Endothelial cell of umbilical vein (primary cell): ENCODE data around the gene ANKZF1. TPM values are rescaled to one million over a fixed set of nuclear protein-coding genes. Genes with fewer than 3 reads are reported as not detected.

Experiments used
- BruUV-seq: library from RNA; stranded (reverse); fragments of 400-500 nt; replicated peaks from 2 replicates; lab custom pipeline; 2021; lab: Mats Ljungman, UMichigan
- CTCF ChIA-PET: fragments of 300-600, 350-600 bp; sonication (Branson Sonifier 250); formaldehyde crosslinking; loops from one replicate; lab custom pipeline; 2021; ENCODE audit warnings: antibody characterized with exemption, inconsistent platforms; lab: Charles Lee
- POLR2A ChIA-PET: fragments of 300-600, 350-600 bp; sonication (Branson Sonifier 250); formaldehyde crosslinking; loops from one replicate; lab custom pipeline; 2021; ENCODE audit warnings: antibody characterized with exemption, inconsistent platforms; lab: Charles Lee
- DNase-seq: peaks from one replicate; pipeline ENCODE4 v3.0.0-alpha.2; 2011; ENCODE audit warnings: low read depth, low spot score
- FAIRE-seq: peaks from 2 replicates; lab custom pipeline; 2011; peaks lifted over from hg19 to GRCh38; lab: Jason Lieb, UNC
- H2AFZ ChIP-seq: 2 replicates; pipeline ENCODE4 v1.6.0; 2012; ENCODE audit warnings: low read depth, low read length, control low read depth, inconsistent platforms
- H3K27ac ChIP-seq: 2 replicates; pipeline ENCODE4 v1.5.1; 2011; ENCODE audit warnings: low read depth, mild to moderate bottlenecking, control low read depth, low read length, moderate library complexity; ENCODE audit not compliant: insufficient read depth
- H3K27me3 ChIP-seq, 2 experiments: 2 replicates each; pipeline versions ENCODE4 v1.6.0 to v1.6.1; 2011; ENCODE audit warnings: low read length in 2 of 2, mixed read lengths in 1 of 2; ENCODE audit not compliant: control insufficient read depth in 2 of 2, insufficient read depth in 2 of 2
- H3K36me3 ChIP-seq, 2 experiments: 2 replicates in 1 of 2; 3 replicates in 1 of 2; pipeline ENCODE4 v1.5.1; 2011; ENCODE audit warnings: low read length in 2 of 2, mild to moderate bottlenecking in 1 of 2, moderate library complexity in 1 of 2; ENCODE audit not compliant: control insufficient read depth in 2 of 2, insufficient read depth in 2 of 2; ENCODE audit errors: extremely low read depth in 1 of 2
- H3K4me1 ChIP-seq: 3 replicates; pipeline ENCODE4 v1.5.1; 2011; ENCODE audit warnings: mild to moderate bottlenecking, low read length; ENCODE audit not compliant: control insufficient read depth, insufficient read depth; ENCODE audit errors: extremely low read depth
- H3K4me2 ChIP-seq: 2 replicates; pipeline ENCODE4 v1.6.1; 2011; ENCODE audit warnings: low read length, control low read depth, mixed read lengths; ENCODE audit not compliant: insufficient read depth
- H3K4me3 ChIP-seq, 3 experiments: fragments of 200-600 bp in 1 of 3; sonication (generic), shearing (Covaris generic) in 1 of 3; replicated peaks in 1 of 3; 2 replicates each; pipeline ENCODE4 v1.5.1; 2011 to 2016; ENCODE audit warnings: control low read depth in 3 of 3, low read length in 3 of 3, mild to moderate bottlenecking in 2 of 3, inconsistent platforms in 1 of 3, low read depth in 1 of 3, moderate library complexity in 1 of 3; ENCODE audit not compliant: insufficient read depth in 1 of 3
- H3K79me2 ChIP-seq: 2 replicates; pipeline ENCODE4 v1.6.0; 2012; ENCODE audit warnings: low read length, inconsistent platforms; ENCODE audit not compliant: control insufficient read depth, insufficient read depth
- H3K9ac ChIP-seq: replicated peaks from 2 replicates; pipeline ENCODE3; 2011; ENCODE audit warnings: low read length, control low read depth; ENCODE audit not compliant: insufficient read depth; ENCODE audit errors: extremely low read depth
- H3K9me1 ChIP-seq: replicated peaks from 3 replicates; pipeline ENCODE4 v1.6.0; 2011; ENCODE audit warnings: mild to moderate bottlenecking, low read length; ENCODE audit not compliant: control insufficient read depth, insufficient read depth; ENCODE audit errors: extremely low read depth
- H3K9me3 ChIP-seq: replicated peaks from 2 replicates; pipeline ENCODE4 v1.5.1; 2012; ENCODE audit warnings: low read length, inconsistent platforms; ENCODE audit not compliant: control insufficient read depth, insufficient read depth
- H4K20me1 ChIP-seq: replicated peaks from 2 replicates; pipeline ENCODE3; 2011; ENCODE audit warnings: mild to moderate bottlenecking, low read length; ENCODE audit not compliant: control insufficient read depth, insufficient read depth; ENCODE audit errors: extremely low read depth
- EZH2 ChIP-seq: IDR thresholded peaks from 2 replicates; pipeline ENCODE4 v1.6.1; 2012; ENCODE audit warnings: borderline replicate concordance, low read depth, mild to moderate bottlenecking, moderate library complexity, low read length, inconsistent platforms; ENCODE audit not compliant: severe bottlenecking
- FOS ChIP-seq: IDR thresholded peaks from 2 replicates; pipeline ENCODE4 v1.6.1; 2011; ENCODE audit warnings: mild to moderate bottlenecking, low read length, moderate library complexity, borderline replicate concordance; ENCODE audit not compliant: insufficient read depth
- GATA2 ChIP-seq: IDR thresholded peaks from 2 replicates; pipeline ENCODE4 v1.7.0; 2011; ENCODE audit warnings: low read depth, mild to moderate bottlenecking, moderate library complexity, mixed read lengths, low read length; ENCODE audit not compliant: insufficient read length, insufficient read depth
- JUN ChIP-seq: IDR thresholded peaks from 2 replicates; pipeline ENCODE4 v1.6.1; 2011; ENCODE audit warnings: borderline replicate concordance, low read depth; ENCODE audit not compliant: insufficient read length, insufficient read depth
- MYC ChIP-seq: IDR thresholded peaks from one replicate; pipeline ENCODE4 v1.6.1; 2011; ENCODE audit warnings: mild to moderate bottlenecking, low read depth, low read length
- POLR2A ChIP-seq: IDR thresholded peaks from 2 replicates; pipeline ENCODE4 v1.6.1; 2012; ENCODE audit warnings: low read depth, mild to moderate bottlenecking, control low read depth, low read length
- POLR2AphosphoS5 ChIP-seq: IDR thresholded peaks from 2 replicates; pipeline ENCODE4 v1.6.1; 2012; ENCODE audit warnings: low read depth, mild to moderate bottlenecking, control low read depth, low read length, moderate library complexity; ENCODE audit not compliant: insufficient read depth
- dilution Hi-C: fragments of 300-500 bp; cut with MboI; formaldehyde crosslinking; loops from one replicate; pipeline ENCODE4 v1.15.0; 2019; ENCODE audit warnings: low sequenced_read_pairs; ENCODE audit not compliant: extremely low pct_ligation_motif_present
- intact Hi-C: fragments of 100-400 bp; cut with micrococcal nuclease; formaldehyde crosslinking; loops from one replicate; pipeline ENCODE4 v1.10.0; 2022
- polyA plus RNA-seq, 4 experiments: library from polyadenylated mRNA; depleted of rRNA in 3 of 4; stranded (reverse) in 3 of 4; unstranded in 1 of 4; fragments of >200 nt; gene quantifications; 2 replicates each; pipeline versions ENCODE4 v1.2.1 to v1.2.3, GENCODE V29; 2011 to 2012; ENCODE audit warnings: missing spikeins in 1 of 4
- total RNA-seq: library from RNA; stranded (reverse); gene quantifications from 2 replicates; pipeline ENCODE4 v1.2.3, GENCODE V29; 2021
- TF ChIP-seq, protein P1 (sequence below): IDR thresholded peaks from 2 replicates; pipeline ENCODE4 v1.6.1; 2011; ENCODE audit not compliant: insufficient read depth, insufficient read length
- TF ChIP-seq, protein P2 (sequence below), 2 donors: IDR thresholded peaks; 1 replicate in 1 of 2; 2 replicates in 1 of 2; pipeline ENCODE4 v1.5.1; 2011; ENCODE audit warnings: low read length in 2 of 2, mild to moderate bottlenecking in 2 of 2, moderate library complexity in 2 of 2, control low read depth in 1 of 2, inconsistent platforms in 1 of 2, low read depth in 1 of 2; ENCODE audit not compliant: insufficient read depth in 1 of 2; ENCODE audit errors: extremely low read depth in 1 of 2

ANKZF1 gene
- total and polyA plus RNA-seq, 2 donors (not counting 3 experiments of a cell fraction or from before 2014, with no cell fraction given): 26.5 to 36.2 TPM

DNA sequence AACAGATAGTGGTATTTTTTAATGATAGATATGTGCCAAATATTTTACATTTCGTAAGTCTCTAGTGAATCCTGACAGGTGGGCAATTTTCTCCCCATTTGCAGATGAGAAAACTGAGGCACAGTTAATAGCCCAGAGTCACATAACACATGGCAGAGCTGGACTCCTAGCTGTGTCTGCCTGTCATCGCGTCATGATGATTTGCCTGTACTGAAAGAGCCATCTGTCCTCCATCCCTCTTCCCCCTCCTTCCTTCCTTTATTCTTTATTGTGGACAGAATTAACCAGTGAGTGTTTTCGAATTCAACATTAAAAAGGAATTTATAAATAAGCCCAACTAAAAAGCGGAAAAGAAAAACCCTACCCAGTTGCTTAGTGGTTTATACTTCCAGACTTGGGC, 52.8 kb downstream of the ANKZF1 start:
- peaks cover 17% of the 10 kb centered on the region for H3K4me1 ChIP-seq
- H3K4me2 ChIP-seq: no peak overlapping the region
- no peaks in the 10 kb centered on the region for H3K9me1 ChIP-seq
- FAIRE-seq: no peak
- DNase-seq: no peak
- H3K27ac ChIP-seq: no peak overlapping the region
- BruUV-seq: no TSS peak
- TF ChIP-seq POLR2AphosphoS5 (no peak), MYC (no peak), JUN (no peak), FOS (no peak), EZH2 (no peak), GATA2 (no peak), POLR2A (no peak)
- TF ChIP-seq, protein P1, sequence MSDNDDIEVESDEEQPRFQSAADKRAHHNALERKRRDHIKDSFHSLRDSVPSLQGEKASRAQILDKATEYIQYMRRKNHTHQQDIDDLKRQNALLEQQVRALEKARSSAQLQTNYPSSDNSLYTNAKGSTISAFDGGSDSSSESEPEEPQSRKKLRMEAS: no peak
- TF ChIP-seq, protein P2, sequence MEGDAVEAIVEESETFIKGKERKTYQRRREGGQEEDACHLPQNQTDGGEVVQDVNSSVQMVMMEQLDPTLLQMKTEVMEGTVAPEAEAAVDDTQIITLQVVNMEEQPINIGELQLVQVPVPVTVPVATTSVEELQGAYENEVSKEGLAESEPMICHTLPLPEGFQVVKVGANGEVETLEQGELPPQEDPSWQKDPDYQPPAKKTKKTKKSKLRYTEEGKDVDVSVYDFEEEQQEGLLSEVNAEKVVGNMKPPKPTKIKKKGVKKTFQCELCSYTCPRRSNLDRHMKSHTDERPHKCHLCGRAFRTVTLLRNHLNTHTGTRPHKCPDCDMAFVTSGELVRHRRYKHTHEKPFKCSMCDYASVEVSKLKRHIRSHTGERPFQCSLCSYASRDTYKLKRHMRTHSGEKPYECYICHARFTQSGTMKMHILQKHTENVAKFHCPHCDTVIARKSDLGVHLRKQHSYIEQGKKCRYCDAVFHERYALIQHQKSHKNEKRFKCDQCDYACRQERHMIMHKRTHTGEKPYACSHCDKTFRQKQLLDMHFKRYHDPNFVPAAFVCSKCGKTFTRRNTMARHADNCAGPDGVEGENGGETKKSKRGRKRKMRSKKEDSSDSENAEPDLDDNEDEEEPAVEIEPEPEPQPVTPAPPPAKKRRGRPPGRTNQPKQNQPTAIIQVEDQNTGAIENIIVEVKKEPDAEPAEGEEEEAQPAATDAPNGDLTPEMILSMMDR (IDR thresholded peaks at IDR 0.05; ENCODE audit: extremely low read depth in 1 of 2, insufficient read depth in 1 of 2, low read depth in 1 of 2, low read length in 2 of 2): no peak
- ChIA-PET CTCF (interaction anchor here (12.6 kb wide), 1 partner anchor 12 kb away, joined by 253 read pairs; no protein-coding TSS in a partner anchor), POLR2A (no interaction called here)
- no peaks in the 10 kb centered on the region for H3K27me3 ChIP-seq
- no peaks in the 10 kb centered on the region for H3K79me2 ChIP-seq
- H4K20me1 ChIP-seq: no peaks in the 10 kb centered on the region
- no peak overlapping the region for H2AFZ ChIP-seq
- H3K9ac ChIP-seq: no peak overlapping the region
- no peak overlapping the region for H3K4me3 ChIP-seq
- intact Hi-C loops: no loop called here
- H3K9me3 ChIP-seq: no peaks in the 10 kb centered on the region
- dilution Hi-C loops: no loop called here
- peaks cover 0 to 21% of the 10 kb centered on the region in 2 experiments for H3K36me3 ChIP-seq
